HEK293 (cell line): Measurements from ENCODE around the gene AP3D1.
A peak's percentile ranks its signal among the peaks of the same experiment; 100 is the strongest.

Experiments
- CTCF ChIA-PET: fragments of 350-600 bp; formaldehyde crosslinking; extraction: SDS; loops from one replicate; lab custom pipeline; 2021; ENCODE audit warnings: antibody characterized with exemption; lab: Yijun Ruan, JAX
- POLR2A ChIA-PET: fragments of 300-600 bp; formaldehyde crosslinking; extraction: SDS; loops from one replicate; lab custom pipeline; 2020; ENCODE audit warnings: antibody characterized with exemption, inconsistent platforms; lab: Yijun Ruan, JAX
- H3K27ac ChIP-seq: fragments of 200-500 bp; sonication (Bioruptor generic); 2 replicates; pipeline ENCODE4 v1.5.1; 2014; ENCODE audit warnings: low read depth, low read length, control low read depth, inconsistent platforms; ENCODE audit errors: extremely low read depth
- H3K36me3 ChIP-seq, 2 experiments: fragments of 200-500 bp in 1 of 2; sonication (Bioruptor generic) in 1 of 2; 1 replicate in 1 of 2; 2 replicates in 1 of 2; pipeline ENCODE4 v1.5.1; 2014 to 2017; ENCODE audit warnings: inconsistent platforms in 2 of 2, low read length in 2 of 2; ENCODE audit not compliant: control insufficient read depth in 2 of 2, insufficient read depth in 1 of 2
- H3K4me1 ChIP-seq: fragments of 200-500 bp; sonication (Bioruptor generic); 2 replicates; pipeline ENCODE4 v1.5.1; 2014; ENCODE audit warnings: mild to moderate bottlenecking, low read length, inconsistent platforms; ENCODE audit not compliant: control insufficient read depth, insufficient read depth
- H3K4me3 ChIP-seq: 2 replicates; pipeline ENCODE4 v1.5.1; 2011; ENCODE audit warnings: low read depth, mild to moderate bottlenecking, control low read depth, low read length, moderate library complexity
- H3K9me3 ChIP-seq: fragments of 200-500 bp; sonication (Bioruptor generic); 2 replicates; pipeline ENCODE4 v1.5.1; 2014; ENCODE audit warnings: low read depth, low read length, inconsistent platforms; ENCODE audit not compliant: control insufficient read depth, insufficient read depth
- HIC1 ChIP-seq: fragments of 450-650 bp; formaldehyde crosslinking; IDR thresholded peaks from 2 replicates; pipeline ENCODE4 v1.5.1; 2016; ENCODE audit warnings: missing biosample characterization, missing genetic modification characterization
- OSR2 ChIP-seq: fragments of 450-650 bp; formaldehyde crosslinking; IDR thresholded peaks from 2 replicates; pipeline ENCODE4 v1.5.1; 2016; ENCODE audit warnings: missing biosample characterization, missing genetic modification characterization
- REST ChIP-seq: fragments of 450-650 bp; formaldehyde crosslinking; IDR thresholded peaks from 2 replicates; pipeline ENCODE4 v1.5.1; 2016; ENCODE audit warnings: missing biosample characterization, missing genetic modification characterization
- SP2 ChIP-seq: fragments of 450-650 bp; formaldehyde crosslinking; IDR thresholded peaks from 2 replicates; pipeline ENCODE4 v1.5.1; 2016; ENCODE audit warnings: missing biosample characterization, missing genetic modification characterization
- SP7 ChIP-seq: fragments of 450-650 bp; formaldehyde crosslinking; IDR thresholded peaks from 2 replicates; pipeline ENCODE4 v1.5.1; 2016; ENCODE audit warnings: missing biosample characterization, missing genetic modification characterization
- TSHZ1 ChIP-seq: fragments of 450-650 bp; formaldehyde crosslinking; IDR thresholded peaks from 2 replicates; pipeline ENCODE4 v1.5.1; 2016; ENCODE audit warnings: missing biosample characterization, missing genetic modification characterization, borderline replicate concordance
- YY1 ChIP-seq: fragments of 450-650 bp; formaldehyde crosslinking; IDR thresholded peaks from 2 replicates; pipeline ENCODE4 v1.5.1; 2018; ENCODE audit warnings: missing biosample characterization, missing genetic modification characterization
- ZBTB6 ChIP-seq: fragments of 450-650 bp; formaldehyde crosslinking; IDR thresholded peaks from 2 replicates; pipeline ENCODE4 v1.5.1; 2017; ENCODE audit warnings: missing biosample characterization, missing genetic modification characterization
- ZBTB8A ChIP-seq: fragments of 450-650 bp; formaldehyde crosslinking; IDR thresholded peaks from 2 replicates; pipeline ENCODE4 v1.5.1; 2016; ENCODE audit warnings: missing biosample characterization, missing genetic modification characterization
- ZIC2 ChIP-seq: fragments of 450-650 bp; formaldehyde crosslinking; IDR thresholded peaks from 2 replicates; pipeline ENCODE4 v1.5.1; 2016; ENCODE audit warnings: missing biosample characterization, missing genetic modification characterization
- ZNF121 ChIP-seq: fragments of 450-650 bp; formaldehyde crosslinking; IDR thresholded peaks from 2 replicates; pipeline ENCODE4 v1.5.1; 2016; ENCODE audit warnings: missing biosample characterization, missing genetic modification characterization
- ZNF133 ChIP-seq: fragments of 450-650 bp; formaldehyde crosslinking; IDR thresholded peaks from 2 replicates; pipeline ENCODE4 v1.5.1; 2016; ENCODE audit warnings: missing biosample characterization, missing genetic modification characterization
- ZNF423 ChIP-seq: fragments of 450-650 bp; formaldehyde crosslinking; IDR thresholded peaks from 2 replicates; pipeline ENCODE4 v1.5.1; 2016; ENCODE audit warnings: missing biosample characterization, missing genetic modification characterization
- ZNF530 ChIP-seq: fragments of 450-650 bp; formaldehyde crosslinking; IDR thresholded peaks from 2 replicates; pipeline ENCODE4 v1.5.1; 2016; ENCODE audit warnings: low read depth, missing biosample characterization, missing genetic modification characterization
- ZNF555 ChIP-seq: fragments of 450-650 bp; formaldehyde crosslinking; conservative IDR thresholded peaks from 2 replicates; pipeline ENCODE4 v1.5.1; 2017; ENCODE audit warnings: missing biosample characterization, mild to moderate bottlenecking, missing genetic modification characterization, inconsistent platforms
- ZNF560 ChIP-seq: fragments of 450-650 bp; formaldehyde crosslinking; IDR thresholded peaks from 2 replicates; pipeline ENCODE4 v1.5.1; 2017; ENCODE audit warnings: missing biosample characterization, missing genetic modification characterization, borderline replicate concordance
- ZNF621 ChIP-seq: fragments of 450-650 bp; formaldehyde crosslinking; IDR thresholded peaks from 2 replicates; pipeline ENCODE4 v1.5.1; 2017; ENCODE audit warnings: missing biosample characterization, missing genetic modification characterization
- ZNF654 ChIP-seq: fragments of 450-650 bp; formaldehyde crosslinking; IDR thresholded peaks from 2 replicates; pipeline ENCODE4 v1.5.1; 2016; ENCODE audit warnings: low read depth, missing biosample characterization, missing genetic modification characterization
- ZNF670 ChIP-seq: fragments of 450-650 bp; formaldehyde crosslinking; IDR thresholded peaks from 2 replicates; pipeline ENCODE4 v1.5.1; 2016; ENCODE audit warnings: missing biosample characterization, missing genetic modification characterization, low read depth
- ZNF792 ChIP-seq: fragments of 450-650 bp; formaldehyde crosslinking; IDR thresholded peaks from 2 replicates; pipeline ENCODE4 v1.5.1; 2016; ENCODE audit warnings: missing biosample characterization, missing genetic modification characterization

The AP3D1 gene

DNA sequence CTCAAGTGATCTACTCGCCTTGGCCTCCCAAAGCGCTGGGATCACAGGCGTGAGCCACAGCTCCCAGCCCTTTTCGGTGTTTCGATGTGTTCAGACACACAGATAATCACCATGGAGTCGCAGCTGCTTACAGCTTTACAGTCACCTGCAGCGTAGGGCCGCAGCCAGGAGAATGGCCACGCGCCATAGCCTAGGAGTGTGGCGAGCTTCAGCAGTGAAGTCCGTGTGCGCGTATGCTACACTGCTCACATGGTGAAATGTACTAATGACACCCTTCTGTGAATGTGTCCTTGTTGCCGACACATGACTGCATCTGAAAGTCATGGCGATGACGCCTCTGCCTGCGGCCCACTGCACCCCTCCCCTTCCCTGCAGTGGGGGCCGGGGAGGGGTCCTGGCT, 23.6 kb downstream of the AP3D1 start:
- no peaks in the 10 kb centered on the region for H3K4me1 ChIP-seq
- CTCF ChIA-PET = no interaction called here
- TF ChIP-seq ZNF670 (no peak), SP7 (0 out of 2 replicates have a peak, but pooled peaks have one; percentile 21)

GRCh38 chr19:2126879-2127518, 24.4 kb downstream of the AP3D1 start:
- no peak overlapping the region for H3K4me3 ChIP-seq
- peaks cover 11 to 91% of the 10 kb centered on the region in 2 experiments; a peak in 2 of 3 replicates for H3K36me3 ChIP-seq
- no peaks in the 10 kb centered on the region for H3K9me3 ChIP-seq

More for the DNA sequence above, 23.6 kb downstream of the AP3D1 start:
- POLR2A ChIA-PET = no interaction called here
- H3K9me3 ChIP-seq = no peaks in the 10 kb centered on the region
- H3K4me3 ChIP-seq = no peak overlapping the region
- H3K27ac ChIP-seq = no peak overlapping the region
- peaks cover 11 to 91% of the 10 kb centered on the region in 2 experiments; a peak in 2 of 3 replicates for H3K36me3 ChIP-seq

GRCh38 chr19:2123682-2124387, 27.5 kb downstream of the AP3D1 start:
- H3K9me3 ChIP-seq = no peaks in the 10 kb centered on the region
- H3K27ac ChIP-seq = no peak overlapping the region
- H3K4me1 ChIP-seq = no peaks in the 10 kb centered on the region
- ChIA-PET CTCF (interaction anchor here (0.6 kb wide), 1 partner anchor 194 kb away, joined by 3 read pairs; no protein-coding TSS in a partner anchor), POLR2A (interaction anchor here (0.5 to 0.6 kb wide), 2 partner anchors 15 to 24 kb away, joined by 3 to 8 read pairs; no protein-coding TSS in a partner anchor)
- no peak overlapping the region for H3K4me3 ChIP-seq
- peaks cover 15 to 88% of the 10 kb centered on the region in 2 experiments; a peak in 2 of 3 replicates for H3K36me3 ChIP-seq
- TF ChIP-seq ZNF133 (tag by site-specific recombination) = no peak
- TF ChIP-seq ZNF555 = no peak
- TF ChIP-seq ZNF121 (tag by site-specific recombination) = no peak
- TF ChIP-seq HIC1 = peak; percentile 33; the same call in 1 of the 2 replicates
- no peak for TF ChIP-seq TSHZ1 (tag by site-specific recombination)
- no peak for TF ChIP-seq YY1 (tag by site-specific recombination)
- peak; percentile 17; the same call in 1 of the 2 replicates for TF ChIP-seq SP2 (tag by site-specific recombination)
- TF ChIP-seq ZNF621 = no peak
- no peak for TF ChIP-seq ZBTB6 (tag by site-specific recombination)
- TF ChIP-seq ZIC2 (tag by site-specific recombination) = no peak
- TF ChIP-seq ZNF792 = no peak
- no peak for TF ChIP-seq ZNF654 (tag by site-specific recombination)
- no peak for TF ChIP-seq ZNF560 (tag by site-specific recombination)
- peak; percentile 99 for TF ChIP-seq REST
- TF ChIP-seq ZNF423 (tag by site-specific recombination) = no peak
- TF ChIP-seq ZBTB8A (tag by site-specific recombination) = no peak
- no peak for TF ChIP-seq OSR2 (tag by site-specific recombination)

More at GRCh38 chr19:2126879-2127518, 24.4 kb downstream of the AP3D1 start:
- ChIA-PET CTCF (no interaction called here), POLR2A (no interaction called here)
- H3K4me1 ChIP-seq = no peaks in the 10 kb centered on the region
- TF ChIP-seq ZNF530 (tag by site-specific recombination) (no peak), ZIC2 (tag by site-specific recombination) (peak; percentile 68)
- no peak overlapping the region for H3K27ac ChIP-seq
